Natural killer cell (primary cell): Measurements from ENCODE around the gene PPFIA3. TPM values are rescaled to one million over a fixed set of nuclear protein-coding genes. Genes with fewer than 3 reads are reported as not detected.
A peak's percentile ranks its signal among the peaks of the same experiment; 100 is the strongest.
"Not testable (repeated sequence)": the region's sequence is repeated elsewhere in the genome, so short reads cannot be mapped to it uniquely, and the experiment has no call there.

ENCODE experiments used
- ATAC-seq, 3 donors: fragments of 150-1000 bp in 2 of 3; fragments of 200-7000 bp in 1 of 3; cut with Tn5 transposase; 1 replicate in 1 of 3; 2 replicates in 2 of 3; pipeline ENCODE4 v1.10.0; 2021; ENCODE audit warnings: mild to moderate bottlenecking in 2 of 3, moderate library complexity in 2 of 3
- DNase-seq, 2 donors: peaks; one replicate each; pipeline versions ENCODE4 v3.0.0 to v3.0.0-alpha.2; 2013 to 2021; ENCODE audit warnings: mixed read lengths in 1 of 2
- H3K27ac ChIP-seq: one replicate; pipeline ENCODE4 v1.5.1; 2013; ENCODE audit warnings: mild to moderate bottlenecking, low read length
- H3K27me3 ChIP-seq: one replicate; pipeline ENCODE4 v1.6.1; 2013; ENCODE audit warnings: low read length; ENCODE audit not compliant: control insufficient read depth, insufficient read depth
- H3K36me3 ChIP-seq: one replicate; pipeline ENCODE4 v1.6.1; 2013; ENCODE audit warnings: low read length; ENCODE audit not compliant: control insufficient read depth, insufficient read depth
- H3K4me1 ChIP-seq: one replicate; pipeline ENCODE4 v1.6.1; 2013; ENCODE audit warnings: low read length; ENCODE audit not compliant: control insufficient read depth, insufficient read depth
- H3K4me3 ChIP-seq: one replicate; pipeline ENCODE4 v1.5.1; 2013; ENCODE audit warnings: low read length
- H3K9me3 ChIP-seq: one replicate; pipeline ENCODE4 v1.6.1; 2013; ENCODE audit warnings: low read length; ENCODE audit not compliant: control insufficient read depth, insufficient read depth
- H3K27ac Mint-ChIP-seq, 2 donors: one replicate each; pipeline ENCODE4 v1.8.0; 2022; ENCODE audit warnings: mild to moderate bottlenecking in 2 of 2, mixed read lengths in 2 of 2, moderate library complexity in 1 of 2
- H3K27me3 Mint-ChIP-seq, 2 donors: one replicate each; pipeline ENCODE4 v1.8.0; 2022; ENCODE audit warnings: low read depth in 2 of 2, mixed read lengths in 2 of 2
- H3K36me3 Mint-ChIP-seq: one replicate; pipeline ENCODE4 v1.8.0; 2022; ENCODE audit warnings: mixed read lengths
- H3K4me1 Mint-ChIP-seq, 2 donors: one replicate each; pipeline ENCODE4 v1.8.0; 2022; ENCODE audit warnings: mixed read lengths in 2 of 2
- H3K4me3 Mint-ChIP-seq: one replicate; pipeline ENCODE4 v1.8.0; 2022; ENCODE audit warnings: mild to moderate bottlenecking, moderate library complexity, mixed read lengths
- H3K9me3 Mint-ChIP-seq, 2 donors: one replicate each; pipeline ENCODE4 v1.8.0; 2022; ENCODE audit warnings: mixed read lengths in 2 of 2
- CTCF ChIP-seq: fragments of 200-600 bp; IDR thresholded peaks from one replicate; pipeline ENCODE4 v1.8.0; 2022; ENCODE audit warnings: antibody characterized with exemption
- whole genome bisulfite sequencing: methylation state at CpG from one replicate; pipeline ENCODE4 v1.1.7; 2013; ENCODE audit warnings: missing lambda C conversion rate; ENCODE audit not compliant: insufficient coverage; 5-methylcytosine and 5-hydroxymethylcytosine counted together
- intact Hi-C: fragments of 100-400 bp; cut with micrococcal nuclease; formaldehyde crosslinking; loops from one replicate; pipeline ENCODE4 v1.14.2; 2022
- total RNA-seq, 4 donors: library from RNA; stranded (reverse); fragments of 120-200 nt in 1 of 4; gene quantifications; one replicate each; pipeline versions ENCODE4 v1.2.3 to v1.2.4, GENCODE V29; 2013 to 2022

Gene PPFIA3
- total RNA-seq, 3 donors from 2014 or later (not counting 1 experiment from before 2014, with no cell fraction given), result 5.3 to 5.5 (median 5.3) TPM

DNA sequence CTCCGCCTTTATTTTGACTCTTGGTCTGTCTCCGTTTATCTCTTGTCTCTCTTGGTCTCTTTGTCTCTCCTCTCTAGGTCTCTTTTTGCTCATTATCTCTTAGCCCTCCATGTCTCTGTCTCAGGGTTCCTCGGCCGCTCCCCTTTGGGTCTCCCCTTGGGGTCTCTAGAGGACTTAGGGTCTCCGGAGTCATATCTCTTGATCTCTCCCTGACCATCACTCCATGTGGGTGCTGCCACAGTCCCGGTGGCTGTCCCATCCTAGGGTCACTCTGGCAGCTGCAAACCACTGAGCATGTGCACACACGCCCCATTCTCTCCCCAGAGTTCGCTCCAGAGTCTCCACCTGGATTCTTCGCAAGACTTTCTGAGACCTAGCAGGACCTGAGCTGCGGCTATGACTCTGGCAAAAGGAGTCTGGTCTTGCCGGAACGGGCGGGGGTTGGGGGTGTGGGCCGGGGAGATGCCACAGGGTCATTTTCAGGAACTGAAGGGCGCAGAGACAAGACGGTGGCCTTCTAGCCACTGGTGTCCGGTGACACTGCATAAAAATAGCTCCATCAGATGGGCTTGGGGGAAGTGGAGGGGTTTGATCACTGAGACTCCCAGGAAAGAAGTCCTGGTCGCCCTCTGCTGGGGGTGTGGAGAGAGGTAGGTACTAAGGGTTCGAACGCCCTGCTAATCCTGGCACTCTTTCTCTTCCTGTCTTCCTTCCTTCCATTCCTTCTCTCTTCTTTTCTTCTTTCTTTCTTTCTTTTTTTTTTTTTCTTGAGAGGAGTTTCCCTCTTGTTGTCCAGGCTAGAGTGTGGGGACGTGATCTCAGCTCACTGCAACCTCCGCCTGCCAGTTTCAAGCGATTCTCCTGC is 45.6 kb upstream of the PPFIA3 start:
- 75% methylated on average over 20 of the region's 23 CpGs for WGBS
- DNase-seq (peak in 1 of 2 donors; percentile 36), ATAC-seq (no peak)
- no peak overlapping the region for H3K27ac Mint-ChIP-seq
- Histone ChIP-seq H3K27me3 (peaks cover 22% of the 10 kb centered on the region), H3K4me3 (no peak overlapping the region), H3K27ac (no peak overlapping the region), H3K9me3 (no peaks in the 10 kb centered on the region), H3K4me1 (peaks cover 6% of the 10 kb centered on the region), H3K36me3 (no peaks in the 10 kb centered on the region)
- H3K9me3 Mint-ChIP-seq, result no peaks in the 10 kb centered on the region
- intact Hi-C loops, result no loop called here
- H3K4me3 Mint-ChIP-seq, result peak overlapping the region; percentile 32
- peaks cover 8 to 17% of the 10 kb centered on the region in 2 donors for H3K4me1 Mint-ChIP-seq
- H3K36me3 Mint-ChIP-seq, result no peaks in the 10 kb centered on the region
- no peak for TF ChIP-seq CTCF
- H3K27me3 Mint-ChIP-seq, result peaks cover 45 to 53% of the 10 kb centered on the region in 2 donors

DNA sequence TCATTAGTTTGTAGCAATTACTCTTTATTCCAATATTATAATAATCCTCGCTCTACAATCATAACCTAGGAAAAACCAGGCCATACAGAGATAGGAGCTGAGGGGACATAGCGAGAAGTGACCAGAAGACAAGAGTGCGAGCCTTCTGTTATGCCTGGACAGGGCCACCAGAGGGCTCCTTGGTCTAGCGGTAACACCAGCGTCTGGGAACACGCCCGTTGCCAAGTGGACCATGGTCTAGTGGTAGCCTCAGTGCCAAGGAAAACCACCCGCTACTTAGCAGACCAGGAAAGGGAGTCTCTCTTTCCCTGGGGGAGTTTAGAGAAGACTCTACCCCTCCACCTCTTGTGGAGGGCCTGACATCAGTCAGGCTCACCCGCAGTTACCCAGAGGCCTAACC is 44.5 kb upstream of the PPFIA3 start:
- ATAC-seq, H3K9me3 Mint-ChIP-seq, DNase-seq, H3K4me1 ChIP-seq, H3K36me3 Mint-ChIP-seq, intact Hi-C loops, H3K4me3 Mint-ChIP-seq, H3K27ac ChIP-seq, H3K27ac Mint-ChIP-seq, H3K9me3 ChIP-seq, H3K4me3 ChIP-seq, H3K36me3 ChIP-seq: not testable (repeated sequence)
- 24% methylated on average over 6 of the region's 9 CpGs for WGBS
- peaks cover 22% of the 10 kb centered on the region for H3K27me3 ChIP-seq
- Mint-ChIP-seq H3K27me3 (peaks cover 34 to 44% of the 10 kb centered on the region in 2 donors), H3K4me1 (peaks cover 8 to 17% of the 10 kb centered on the region in 2 donors)
- TF ChIP-seq CTCF, result peak; percentile 23

- Histone ChIP-seq H3K4me3 (no peak overlapping the region), H3K27me3 (no peaks in the 10 kb centered on the region), H3K27ac (no peak overlapping the region), H3K9me3 (no peaks in the 10 kb centered on the region), H3K36me3 (no peaks in the 10 kb centered on the region), H3K4me1 (peaks cover 7% of the 10 kb centered on the region)
- TF ChIP-seq CTCF, result no peak
- WGBS, result 97% methylated on average over 3 of the region's 4 CpGs
- Mint-ChIP-seq H3K9me3 (no peaks in the 10 kb centered on the region), H3K36me3 (no peaks in the 10 kb centered on the region), H3K27me3 (peaks cover 7 to 10% of the 10 kb centered on the region in 2 donors), H3K4me1 (peaks cover 8% of the 10 kb centered on the region in 2 donors), H3K4me3 (no peak overlapping the region), H3K27ac (no peak overlapping the region)
- intact Hi-C loops, result no loop called here
- no peak for DNase-seq
- ATAC-seq, result no peak
These were observed 39.0 kb upstream of the PPFIA3 start for GRCh38 chr19:49080392-49080791.
